AG04449 (cell line): ENCODE results near the gene STUB1.

Source experiments
- CTCF ChIA-PET: fragments of 350-600 bp; formaldehyde crosslinking; extraction: SDS; loops from one replicate; lab custom pipeline; 2021; ENCODE audit warnings: antibody characterized with exemption; lab: Yijun Ruan, JAX
- POLR2A ChIA-PET: fragments of 400-600, 350-600 bp; formaldehyde crosslinking; extraction: SDS; loops from one replicate; lab custom pipeline; 2020; ENCODE audit warnings: antibody characterized with exemption, inconsistent platforms; lab: Yijun Ruan, JAX
- DNase-seq: peaks from one replicate; pipeline ENCODE4 v3.0.0-alpha.2; 2010; ENCODE audit warnings: low read depth, low spot score
- H3K4me3 ChIP-seq: 2 replicates; pipeline ENCODE4 v1.5.1; 2011; ENCODE audit warnings: low read depth, mild to moderate bottlenecking, control low read depth, low read length
- TF ChIP-seq, protein P1 (sequence below): IDR thresholded peaks from one replicate; pipeline ENCODE4 v1.5.1; 2011; ENCODE audit warnings: mild to moderate bottlenecking, moderate library complexity, low read length, control low read depth, inconsistent platforms; ENCODE audit not compliant: insufficient read depth; ENCODE audit errors: missing control alignments

STUB1 gene

GRCh38 chr16:679814-680624 lies at the start of gene STUB1:
STUB1 (plus strand) TSS chr16:680410; CDS start chr16:680526, 116 bp downstream.
- TF ChIP-seq, protein P1, sequence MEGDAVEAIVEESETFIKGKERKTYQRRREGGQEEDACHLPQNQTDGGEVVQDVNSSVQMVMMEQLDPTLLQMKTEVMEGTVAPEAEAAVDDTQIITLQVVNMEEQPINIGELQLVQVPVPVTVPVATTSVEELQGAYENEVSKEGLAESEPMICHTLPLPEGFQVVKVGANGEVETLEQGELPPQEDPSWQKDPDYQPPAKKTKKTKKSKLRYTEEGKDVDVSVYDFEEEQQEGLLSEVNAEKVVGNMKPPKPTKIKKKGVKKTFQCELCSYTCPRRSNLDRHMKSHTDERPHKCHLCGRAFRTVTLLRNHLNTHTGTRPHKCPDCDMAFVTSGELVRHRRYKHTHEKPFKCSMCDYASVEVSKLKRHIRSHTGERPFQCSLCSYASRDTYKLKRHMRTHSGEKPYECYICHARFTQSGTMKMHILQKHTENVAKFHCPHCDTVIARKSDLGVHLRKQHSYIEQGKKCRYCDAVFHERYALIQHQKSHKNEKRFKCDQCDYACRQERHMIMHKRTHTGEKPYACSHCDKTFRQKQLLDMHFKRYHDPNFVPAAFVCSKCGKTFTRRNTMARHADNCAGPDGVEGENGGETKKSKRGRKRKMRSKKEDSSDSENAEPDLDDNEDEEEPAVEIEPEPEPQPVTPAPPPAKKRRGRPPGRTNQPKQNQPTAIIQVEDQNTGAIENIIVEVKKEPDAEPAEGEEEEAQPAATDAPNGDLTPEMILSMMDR, result no peak
- CTCF ChIA-PET, result interaction anchor here (0.8 to 3.2 kb wide), 5 partner anchors 10 to 102 kb away, joined by 3 to 21 read pairs (median 3); partner anchors contain the start of gene RHOT2

DNA sequence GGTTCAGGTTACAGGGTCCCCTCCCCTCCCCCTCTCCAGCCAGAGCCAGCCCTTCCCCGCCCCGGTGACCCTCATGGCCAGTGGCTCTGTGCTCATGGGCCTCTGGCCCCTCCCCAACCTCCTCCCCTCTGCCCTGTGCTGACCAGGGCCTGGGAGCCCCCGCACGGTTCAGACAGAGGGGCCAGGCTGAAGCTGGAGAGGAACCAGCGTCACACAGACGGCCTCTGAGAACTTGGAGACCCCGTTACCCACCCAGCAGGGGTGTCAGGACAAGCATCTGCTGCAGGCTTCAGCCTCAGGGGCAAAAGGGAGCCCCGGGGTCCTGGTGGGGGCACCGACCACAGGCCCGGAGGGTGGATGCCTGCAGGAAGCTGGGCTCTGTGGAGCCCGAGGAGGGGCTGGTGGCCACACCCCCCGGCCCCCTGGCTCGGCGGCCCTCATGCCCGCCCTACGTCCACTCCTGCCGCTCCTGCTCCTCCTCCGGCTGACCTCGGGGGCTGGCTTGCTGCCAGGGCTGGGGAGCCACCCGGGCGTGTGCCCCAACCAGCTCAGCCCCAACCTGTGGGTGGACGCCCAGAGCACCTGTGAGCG lies 49.3 kb upstream of the STUB1 start, which contains the start of gene WFIKKN1:
WFIKKN1 (plus strand) TSS at position 171 of the 591 bp plus-strand sequence; CDS start at position 440, 269 bp downstream.
- TF ChIP-seq, protein P1, result no peak
- ChIA-PET POLR2A (no interaction called here), CTCF (no interaction called here)
- H3K4me3 ChIP-seq, result no peak within 1 kb of the TSS
- no peak for DNase-seq

More at GRCh38 chr16:679814-680624, at the start of gene STUB1:
- POLR2A ChIA-PET, result interaction anchor here (0.6 to 2.1 kb wide), 6 partner anchors 9 to 36 kb away, joined by 3 to 9 read pairs (median 4); partner anchors contain the start of gene WDR24
- no peak for DNase-seq
- peak within 1 kb of the TSS; percentile 77 for H3K4me3 ChIP-seq

DNA sequence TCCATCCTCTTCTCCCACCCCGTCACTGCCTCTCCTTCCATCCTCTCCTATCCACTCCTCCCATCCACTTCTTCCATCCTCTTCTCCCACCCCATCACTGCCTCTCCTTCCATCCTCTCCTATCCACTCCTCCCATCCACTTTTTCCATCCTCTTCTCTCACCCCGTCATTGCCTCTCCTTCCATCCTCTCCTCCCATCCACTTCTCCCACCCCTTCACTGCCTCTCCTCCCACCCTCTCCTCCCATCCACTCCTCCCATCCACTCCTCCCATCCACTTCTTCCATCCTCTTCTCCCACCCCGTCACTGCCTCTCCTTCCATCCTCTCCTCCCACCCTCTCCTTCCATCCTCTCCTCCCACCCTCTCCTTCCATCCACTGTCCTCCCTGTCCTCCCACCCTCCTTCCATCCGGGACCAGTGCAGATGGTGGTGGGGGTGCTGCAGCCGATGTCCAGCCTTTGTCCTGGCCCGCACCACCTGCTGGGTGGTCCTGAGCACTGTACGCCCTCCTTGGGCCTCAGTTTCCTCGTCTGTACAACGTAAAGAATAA lies 48.3 kb upstream of the STUB1 start:
- TF ChIP-seq, protein P1, result no peak
- POLR2A ChIA-PET, result no interaction called here
- DNase-seq, result no peak
- CTCF ChIA-PET, result no interaction called here
- H3K4me3 ChIP-seq, result no peak overlapping the region

DNA sequence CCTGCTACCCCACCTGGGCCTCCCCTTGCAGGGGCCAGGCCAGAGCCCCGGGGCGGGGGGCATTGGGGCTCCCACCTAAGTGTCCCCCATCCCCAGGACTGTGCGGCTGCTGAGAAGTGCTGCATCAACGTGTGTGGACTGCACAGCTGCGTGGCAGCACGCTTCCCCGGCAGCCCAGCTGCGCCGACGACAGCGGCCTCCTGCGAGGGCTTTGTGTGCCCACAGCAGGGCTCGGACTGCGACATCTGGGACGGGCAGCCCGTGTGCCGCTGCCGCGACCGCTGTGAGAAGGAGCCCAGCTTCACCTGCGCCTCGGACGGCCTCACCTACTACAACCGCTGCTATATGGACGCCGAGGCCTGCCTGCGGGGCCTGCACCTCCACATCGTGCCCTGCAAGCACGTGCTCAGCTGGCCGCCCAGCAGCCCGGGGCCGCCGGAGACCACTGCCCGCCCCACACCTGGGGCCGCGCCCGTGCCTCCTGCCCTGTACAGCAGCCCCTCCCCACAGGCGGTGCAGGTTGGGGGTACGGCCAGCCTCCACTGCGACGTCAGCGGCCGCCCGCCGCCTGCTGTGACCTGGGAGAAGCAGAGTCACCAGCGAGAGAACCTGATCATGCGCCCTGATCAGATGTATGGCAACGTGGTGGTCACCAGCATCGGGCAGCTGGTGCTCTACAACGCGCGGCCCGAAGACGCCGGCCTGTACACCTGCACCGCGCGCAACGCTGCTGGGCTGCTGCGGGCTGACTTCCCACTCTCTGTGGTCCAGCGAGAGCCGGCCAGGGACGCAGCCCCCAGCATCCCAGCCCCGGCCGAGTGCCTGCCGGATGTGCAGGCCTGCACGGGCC lies 47.5 kb upstream of the STUB1 start:
- CTCF ChIA-PET, result no interaction called here
- H3K4me3 ChIP-seq, result no peak overlapping the region
- TF ChIP-seq, protein P1, result no peak
- POLR2A ChIA-PET, result no interaction called here
- DNase-seq, result no peak

DNA sequence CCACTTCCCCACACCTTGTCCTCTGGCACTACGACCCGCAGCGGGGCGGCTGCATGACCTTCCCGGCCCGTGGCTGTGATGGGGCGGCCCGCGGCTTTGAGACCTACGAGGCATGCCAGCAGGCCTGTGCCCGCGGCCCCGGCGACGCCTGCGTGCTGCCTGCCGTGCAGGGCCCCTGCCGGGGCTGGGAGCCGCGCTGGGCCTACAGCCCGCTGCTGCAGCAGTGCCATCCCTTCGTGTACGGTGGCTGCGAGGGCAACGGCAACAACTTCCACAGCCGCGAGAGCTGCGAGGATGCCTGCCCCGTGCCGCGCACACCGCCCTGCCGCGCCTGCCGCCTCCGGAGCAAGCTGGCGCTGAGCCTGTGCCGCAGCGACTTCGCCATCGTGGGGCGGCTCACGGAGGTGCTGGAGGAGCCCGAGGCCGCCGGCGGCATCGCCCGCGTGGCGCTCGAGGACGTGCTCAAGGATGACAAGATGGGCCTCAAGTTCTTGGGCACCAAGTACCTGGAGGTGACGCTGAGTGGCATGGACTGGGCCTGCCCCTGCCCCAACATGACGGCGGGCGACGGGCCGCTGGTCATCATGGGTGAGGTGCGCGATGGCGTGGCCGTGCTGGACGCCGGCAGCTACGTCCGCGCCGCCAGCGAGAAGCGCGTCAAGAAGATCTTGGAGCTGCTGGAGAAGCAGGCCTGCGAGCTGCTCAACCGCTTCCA lies 46.7 kb upstream of the STUB1 start:
- ChIA-PET POLR2A (interaction anchor here (0.6 kb wide), 1 partner anchor 398 kb away, joined by 3 read pairs; no protein-coding TSS in a partner anchor), CTCF (no interaction called here)
- no peak for DNase-seq
- no peak overlapping the region for H3K4me3 ChIP-seq
- TF ChIP-seq, protein P1, result no peak
